Ureter (tissue), 1 donor: ENCODE results near the gene RBBP5. TPM values are rescaled to one million over a fixed set of nuclear protein-coding genes. Genes with fewer than 3 reads are reported as not detected.

Source experiments
- DNase-seq: peaks from one replicate; pipeline ENCODE4 v3.0.0-alpha.2; 2020; ENCODE audit warnings: low spot score
- total RNA-seq: library from RNA; stranded (reverse); gene quantifications from one replicate; pipeline ENCODE4 v1.2.4, GENCODE V29; 2023
- donor health status: DM: yes; HTN: yes; CAD: no.

Gene RBBP5
- total RNA-seq, 1 donor from 2014 or later: 13.7 TPM

DNA sequence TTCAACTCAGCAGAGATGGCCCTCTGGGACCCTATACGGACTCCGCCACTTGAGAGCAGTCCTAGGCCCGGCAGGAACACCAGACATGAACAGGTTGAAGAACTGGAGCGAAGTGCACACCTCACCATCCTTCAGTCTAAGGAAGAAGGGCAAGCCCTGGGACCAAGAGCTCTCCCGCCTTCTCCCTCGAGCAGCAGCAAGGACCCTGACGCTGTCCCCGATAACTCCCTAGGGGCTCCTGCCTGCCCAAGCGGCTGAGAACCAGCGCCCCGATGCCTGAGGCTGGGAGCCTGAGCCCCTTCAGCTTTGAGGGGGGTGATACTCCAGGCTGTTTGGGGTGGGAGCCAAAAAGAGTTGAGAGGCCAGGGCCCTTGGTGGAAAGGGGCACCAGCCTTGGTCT is 47.7 kb downstream of the RBBP5 start:
- no peak for DNase-seq

DNA sequence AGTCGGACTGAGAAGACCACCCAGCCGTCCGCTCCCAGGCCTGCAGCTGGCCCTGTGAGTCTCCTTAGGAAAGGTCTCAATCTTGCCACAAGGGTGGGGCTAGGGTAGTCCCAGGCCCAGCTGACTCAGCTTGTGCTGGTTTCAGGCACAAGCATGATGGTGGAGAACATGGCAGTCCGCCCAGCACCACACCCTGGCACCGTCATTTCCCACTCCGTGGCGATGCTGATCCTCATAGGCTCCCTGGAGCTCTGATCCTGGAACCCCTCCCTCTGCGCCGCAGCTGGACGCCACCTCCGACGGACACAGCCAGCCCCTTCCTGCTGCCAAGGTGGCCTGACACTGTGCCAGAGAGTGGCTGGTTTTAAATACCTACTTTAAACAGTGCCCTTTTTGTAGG is 48.3 kb downstream of the RBBP5 start:
- no peak for DNase-seq

DNA sequence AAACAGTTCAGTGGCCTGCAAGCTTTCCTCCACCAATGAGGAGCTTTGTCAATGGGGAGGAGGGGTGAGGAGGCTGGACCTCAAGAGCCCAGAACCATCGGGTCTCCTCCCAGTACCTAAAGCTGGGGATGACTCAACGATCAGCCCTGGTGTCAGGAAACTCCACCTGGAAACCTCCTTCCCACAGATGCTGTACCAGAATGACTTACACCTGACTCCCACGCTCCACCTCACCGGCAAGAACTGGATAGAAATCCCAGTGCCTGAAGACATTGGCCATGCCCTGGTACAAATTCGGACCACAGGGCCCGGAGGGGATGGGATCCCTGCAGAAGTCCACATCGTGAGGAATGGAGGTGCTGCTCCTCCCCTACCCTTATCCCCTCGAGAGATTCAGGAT is 48.9 kb downstream of the RBBP5 start:
- no peak for DNase-seq

DNA sequence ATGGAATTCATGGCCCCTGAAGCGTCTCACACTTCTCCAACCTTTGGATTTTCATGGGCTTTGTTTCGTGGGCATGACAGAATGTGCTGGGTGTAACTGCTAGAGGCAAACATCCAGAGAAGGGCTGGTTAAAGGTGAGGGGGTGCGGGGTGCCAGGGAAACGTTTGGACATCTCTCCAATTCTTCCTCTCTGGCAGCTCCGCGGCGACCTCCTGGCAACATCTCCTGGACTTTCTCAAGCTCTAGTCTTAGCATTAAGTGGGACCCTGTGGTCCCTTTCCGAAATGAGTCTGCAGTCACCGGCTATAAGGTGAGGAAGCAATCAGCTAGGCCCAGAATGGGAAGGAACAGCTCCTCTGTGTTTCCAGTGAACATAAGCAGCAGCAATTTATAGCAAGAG is 49.5 kb downstream of the RBBP5 start:
- DNase-seq: no peak

DNA sequence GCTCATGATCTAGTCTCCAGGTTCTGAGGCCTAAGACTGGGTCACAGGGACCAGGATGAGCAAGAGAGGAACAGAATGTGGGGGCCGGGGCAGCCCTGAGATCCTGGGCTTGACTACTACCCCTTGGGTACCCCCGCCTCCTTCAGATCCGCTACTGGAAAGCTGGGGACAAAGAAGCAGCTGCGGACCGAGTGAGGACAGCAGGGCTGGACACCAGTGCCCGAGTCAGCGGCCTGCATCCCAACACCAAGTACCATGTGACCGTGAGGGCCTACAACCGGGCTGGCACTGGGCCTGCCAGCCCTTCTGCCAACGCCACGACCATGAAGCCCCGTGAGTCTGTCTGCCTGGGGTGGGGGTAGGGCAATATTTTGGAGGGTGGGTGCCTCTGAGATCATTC is 50.0 kb downstream of the RBBP5 start:
- DNase-seq: no peak

DNA sequence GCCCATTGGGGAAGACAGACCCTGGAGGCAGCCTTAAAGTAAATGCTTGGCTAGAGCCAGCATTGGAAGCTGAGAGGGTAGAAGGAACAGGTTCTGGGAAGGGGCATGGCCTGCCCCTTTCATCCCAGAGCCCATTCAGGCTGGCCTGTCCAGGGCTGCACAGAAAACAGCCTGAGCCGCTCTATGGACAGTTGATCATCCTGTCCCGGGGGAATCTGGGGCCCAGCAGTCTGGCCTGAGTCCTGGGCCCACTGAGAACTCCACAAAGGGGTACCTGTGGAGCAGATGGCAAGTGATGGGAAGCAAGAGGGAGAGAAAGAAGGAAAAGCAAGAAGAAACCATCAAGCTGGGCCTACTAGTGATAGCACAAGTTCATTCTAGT is 50.8 kb downstream of the RBBP5 start:
- DNase-seq: no peak

- no peak for DNase-seq
These were observed 52.2 kb downstream of the RBBP5 start for GRCh38 chr1:205069371-205070125.

GRCh38 chr1:205068457-205069040 is 53.2 kb downstream of the RBBP5 start:
- no peak for DNase-seq

DNA sequence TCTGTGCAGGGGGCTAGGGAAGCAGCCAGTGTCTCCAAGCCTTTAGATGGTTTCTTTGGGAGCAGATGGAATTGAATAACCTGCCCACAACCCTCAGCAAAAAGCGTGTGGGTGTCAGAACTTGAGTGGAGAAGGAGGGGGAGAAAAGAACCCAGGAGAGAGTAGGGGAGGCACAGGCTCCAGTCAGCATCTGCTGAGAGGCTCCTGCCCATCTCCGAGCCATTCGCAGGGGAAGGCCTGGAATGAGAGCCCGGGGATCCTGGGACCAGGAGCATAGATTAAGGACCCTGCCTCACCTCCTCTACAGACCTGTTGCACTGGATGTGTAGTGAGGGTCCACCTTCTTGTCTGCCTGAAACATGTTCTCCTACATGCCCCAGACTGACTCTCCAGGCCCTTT is 53.8 kb downstream of the RBBP5 start:
- DNase-seq: no peak

- no peak for DNase-seq
These were observed 54.7 kb downstream of the RBBP5 start for GRCh38 chr1:205067031-205067430.

- no peak for DNase-seq
These were observed 55.5 kb downstream of the RBBP5 start for GRCh38 chr1:205066141-205066818.

GRCh38 chr1:205065666-205066065 is 56.1 kb downstream of the RBBP5 start:
- DNase-seq: no peak

- no peak for DNase-seq
These were observed 56.9 kb downstream of the RBBP5 start for GRCh38 chr1:205064741-205065316.

- no peak for DNase-seq
These were observed 57.5 kb downstream of the RBBP5 start for GRCh38 chr1:205064301-205064700.

DNA sequence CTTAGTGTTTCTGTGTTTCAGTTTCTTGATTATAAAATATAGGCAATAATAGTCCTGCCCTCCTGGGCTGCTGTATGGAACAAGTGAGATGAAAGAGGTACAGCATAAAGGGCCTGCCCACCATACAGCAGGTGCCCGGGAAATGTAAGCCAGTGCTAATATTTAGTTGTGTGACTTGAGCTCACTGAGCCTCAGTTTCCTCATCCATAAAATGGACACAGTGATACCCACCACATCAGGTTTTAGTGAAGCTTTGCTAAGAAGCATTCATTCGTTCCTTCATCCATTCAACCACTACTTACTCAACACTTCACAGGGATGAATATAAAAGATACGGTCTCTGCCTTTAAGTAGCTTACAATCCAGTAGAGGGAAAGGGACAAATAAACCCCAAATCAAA is 58.9 kb downstream of the RBBP5 start:
- no peak for DNase-seq

DNA sequence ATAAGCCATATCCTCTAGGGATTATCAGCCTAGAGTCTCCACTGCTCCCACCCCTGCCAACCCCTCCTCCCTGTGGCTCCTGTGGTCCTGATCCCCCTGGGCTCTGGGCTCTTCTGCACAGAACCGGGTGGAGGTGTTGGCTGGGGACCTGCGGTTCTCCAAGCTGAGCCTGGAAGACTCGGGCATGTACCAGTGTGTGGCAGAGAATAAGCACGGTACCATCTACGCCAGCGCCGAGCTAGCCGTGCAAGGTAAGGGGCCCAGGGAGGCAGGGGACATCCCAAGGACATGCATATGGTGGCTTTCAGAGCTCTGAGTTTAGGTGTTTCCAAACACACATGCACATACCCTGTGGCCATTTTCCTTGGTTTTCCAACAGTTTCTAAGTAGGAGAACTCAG is 59.5 kb downstream of the RBBP5 start:
- DNase-seq: no peak

- DNase-seq: peak; percentile 80
These were observed 60.1 kb downstream of the RBBP5 start for GRCh38 chr1:205061665-205062069.

GRCh38 chr1:205061227-205061626 is 60.6 kb downstream of the RBBP5 start:
- no peak for DNase-seq

DNA sequence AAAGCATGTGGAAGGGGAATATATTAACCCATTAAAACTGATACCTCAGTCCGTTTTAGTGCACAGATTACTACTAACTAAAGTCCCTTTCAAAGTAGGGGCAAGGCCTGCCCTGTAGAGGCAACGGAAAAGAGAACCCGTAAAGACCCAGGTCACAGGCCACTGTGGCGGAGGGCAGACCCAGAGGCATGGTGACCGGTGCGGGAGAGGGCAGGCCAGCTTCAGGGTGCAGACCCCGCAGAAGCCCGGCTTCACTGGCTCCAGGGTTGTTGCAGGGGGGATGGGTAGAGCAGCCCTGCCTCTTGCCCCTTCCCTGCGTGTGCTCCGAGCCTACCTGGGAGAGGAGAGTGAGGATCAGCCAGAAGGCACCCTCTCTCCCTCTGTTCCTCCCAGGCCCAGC is 61.0 kb downstream of the RBBP5 start:
- no peak for DNase-seq

DNA sequence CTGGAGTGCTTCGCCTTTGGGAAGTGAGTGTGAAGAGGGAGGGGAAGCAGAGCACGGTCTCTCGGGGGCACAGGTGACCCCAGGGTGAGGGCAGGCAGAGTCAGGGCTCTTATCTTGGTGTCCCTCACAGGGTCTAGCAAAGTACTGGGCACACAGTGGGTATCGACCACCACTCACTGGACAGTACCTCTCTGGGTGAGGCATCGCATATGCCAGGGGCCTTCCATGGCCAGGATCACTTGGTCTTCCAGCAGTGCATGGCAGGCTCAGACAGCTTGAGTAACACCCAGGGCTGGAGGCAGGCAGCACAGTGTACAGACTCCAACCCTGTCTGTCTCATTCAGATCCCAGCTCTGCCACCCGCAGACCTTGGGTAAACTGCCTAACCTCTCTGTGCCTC is 62.1 kb downstream of the RBBP5 start:
- no peak for DNase-seq

- DNase-seq: no peak
These were observed 62.9 kb downstream of the RBBP5 start for GRCh38 chr1:205058853-205059252.

DNA sequence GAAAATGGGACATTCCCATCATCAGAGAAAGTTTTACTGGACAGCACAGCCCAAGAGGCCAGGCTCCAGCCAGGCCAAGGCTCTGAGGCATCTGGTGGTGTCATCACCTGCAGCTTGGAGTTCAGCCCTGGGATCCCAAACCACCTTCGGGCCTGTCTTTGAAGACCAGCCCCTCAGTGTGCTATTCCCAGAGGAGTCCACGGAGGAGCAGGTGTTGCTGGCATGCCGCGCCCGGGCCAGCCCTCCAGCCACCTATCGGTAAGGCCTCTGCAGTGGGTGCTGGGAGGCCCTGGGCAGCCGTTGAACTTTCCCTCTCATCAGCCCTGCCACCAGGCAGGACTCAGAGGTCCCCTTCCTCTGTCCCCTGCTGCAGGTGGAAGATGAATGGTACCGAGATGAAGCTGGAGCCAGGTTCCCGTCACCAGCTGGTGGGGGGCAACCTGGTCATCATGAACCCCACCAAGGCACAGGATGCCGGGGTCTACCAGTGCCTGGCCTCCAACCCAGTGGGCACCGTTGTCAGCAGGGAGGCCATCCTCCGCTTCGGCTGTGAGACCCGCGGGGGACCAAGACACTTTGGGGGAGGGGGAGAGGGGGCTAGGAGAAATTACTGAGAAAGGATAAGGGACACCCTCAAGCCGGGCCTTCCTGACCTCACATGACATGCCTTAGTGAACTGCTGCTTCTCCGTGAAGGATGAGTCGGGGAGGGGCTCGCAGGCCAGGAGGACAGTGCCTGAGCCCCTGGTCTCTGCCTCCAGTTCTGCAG is 63.8 kb downstream of the RBBP5 start:
- DNase-seq: no peak
